PC-3 (cell line): Measurements from ENCODE around the gene TRRAP. TPM values are rescaled to one million over a fixed set of nuclear protein-coding genes. Genes with fewer than 3 reads are reported as not detected.

ENCODE experiments used
- ATAC-seq: fragments of 200-7000 bp; cut with Tn5 transposase; 2 replicates; pipeline ENCODE4 v1.9.1; 2020; ENCODE audit warnings: mild to moderate bottlenecking, moderate library complexity
- BruUV-seq: library from RNA; stranded (reverse); fragments of 400-500 nt; replicated peaks from 2 replicates; lab custom pipeline; 2021; lab: Mats Ljungman, UMichigan
- CTCF ChIA-PET: fragments of 300-600 bp; sonication (Branson Sonifier 250); formaldehyde crosslinking; loops from one replicate; lab custom pipeline; 2022; ENCODE audit warnings: antibody characterized with exemption; lab: Charles Lee
- POLR2A ChIA-PET: fragments of 300-600 bp; sonication (Branson Sonifier 250); formaldehyde crosslinking; loops from one replicate; lab custom pipeline; 2022; ENCODE audit warnings: antibody characterized with exemption; ENCODE audit not compliant: unreplicated experiment; lab: Charles Lee
- DNase-seq: peaks from one replicate; pipeline ENCODE4 v3.0.0-alpha.2; 2015
- H2AFZ ChIP-seq: fragments of 300-600 bp; sonication (generic); 2 replicates; pipeline ENCODE4 v1.6.0; 2016; ENCODE audit warnings: antibody characterized with exemption, low read length
- H3F3A ChIP-seq: fragments of 300-600 bp; sonication (generic); one replicate; pipeline ENCODE4 v1.6.0; 2017; ENCODE audit warnings: antibody characterized with exemption, low read length, control low read depth, mild to moderate bottlenecking; ENCODE audit not compliant: unreplicated experiment
- H3K27ac ChIP-seq: fragments of 300-600 bp; sonication (generic); 2 replicates; pipeline ENCODE4 v1.5.1; 2016; ENCODE audit warnings: mild to moderate bottlenecking, low read length
- H3K27me3 ChIP-seq: fragments of 300-600 bp; sonication (generic); 2 replicates; pipeline ENCODE4 v1.6.1; 2016; ENCODE audit warnings: low read length, mixed read lengths
- H3K36me3 ChIP-seq: fragments of 300-600 bp; sonication (generic); 2 replicates; pipeline ENCODE4 v1.6.1; 2016; ENCODE audit warnings: low read depth, mixed run types, low read length, mixed read lengths
- H3K4me1 ChIP-seq: fragments of 300-600 bp; sonication (generic); 2 replicates; pipeline ENCODE4 v1.5.1; 2016; ENCODE audit warnings: low read length; ENCODE audit not compliant: insufficient read depth
- H3K4me2 ChIP-seq: fragments of 300-600 bp; sonication (generic); 2 replicates; pipeline ENCODE4 v1.6.0; 2016; ENCODE audit warnings: low read length
- H3K4me3 ChIP-seq: fragments of 300-600 bp; sonication (generic); 2 replicates; pipeline ENCODE4 v1.5.1; 2016; ENCODE audit warnings: mild to moderate bottlenecking, low read length, mixed read lengths
- H3K79me2 ChIP-seq: fragments of 300-600 bp; sonication (generic); 2 replicates; pipeline ENCODE4 v1.6.1; 2017; ENCODE audit warnings: low read length, mixed read lengths
- H3K9ac ChIP-seq: fragments of 300-600 bp; sonication (generic); 2 replicates; pipeline ENCODE4 v1.6.0; 2016; ENCODE audit warnings: mild to moderate bottlenecking, low read length
- H3K9me2 ChIP-seq: fragments of 300-600 bp; sonication (generic); replicated peaks from 2 replicates; pipeline ENCODE4 v1.6.1; 2016; ENCODE audit warnings: mixed run types, low read length, mixed read lengths
- H3K9me3 ChIP-seq: fragments of 300-600 bp; sonication (generic); 2 replicates; pipeline ENCODE4 v1.6.1; 2016; ENCODE audit warnings: low read length, mixed read lengths
- H4K20me1 ChIP-seq: fragments of 300-600 bp; sonication (generic); 2 replicates; pipeline ENCODE4 v1.6.1; 2016; ENCODE audit warnings: low read length, mixed read lengths
- CTCF ChIP-seq: fragments of 300-600 bp; sonication (generic); conservative IDR thresholded peaks from 2 replicates; pipeline ENCODE4 v1.5.1; 2017; ENCODE audit warnings: antibody characterized with exemption, low read depth, mild to moderate bottlenecking, low read length
- EZH2 ChIP-seq: fragments of 300-600 bp; sonication (generic); IDR thresholded peaks from one replicate; pipeline ENCODE4 v1.6.1; 2017; ENCODE audit warnings: antibody characterized with exemption, mild to moderate bottlenecking, low read length; ENCODE audit not compliant: unreplicated experiment
- EZH2phosphoT487 ChIP-seq: fragments of 300-600 bp; sonication (generic); IDR thresholded peaks from 2 replicates; pipeline ENCODE4 v1.6.1; 2018; ENCODE audit warnings: mild to moderate bottlenecking, antibody characterized with exemption, low read length, borderline replicate concordance
- intact Hi-C: fragments of 100-400 bp; cut with micrococcal nuclease; formaldehyde crosslinking; loops from 2 replicates; pipeline ENCODE4 v1.9.0; 2023
- total RNA-seq: library from RNA; depleted of rRNA; stranded (reverse); fragments of >200 nt; gene quantifications from 2 replicates; pipeline ENCODE4 v1.2.3, GENCODE V29; 2014

TRRAP gene
- total RNA-seq, 1 experiment from 2014 or later, result 17.7 TPM

- CTCF ChIA-PET, result no interaction called here
- BruUV-seq, result no TSS peak
Measured at GRCh38 chr7:99011706-99012404, 133.5 kb downstream of the TRRAP start.

GRCh38 chr7:99012722-99013121 is 134.4 kb downstream of the TRRAP start:
- Histone ChIP-seq H3K9ac (no peak overlapping the region), H3K4me2 (no peak overlapping the region), H3K4me3 (no peak overlapping the region), H4K20me1 (no peaks in the 10 kb centered on the region), H3K4me1 (no peaks in the 10 kb centered on the region), H3K36me3 (peaks cover 26% of the 10 kb centered on the region), H3K9me3 (no peaks in the 10 kb centered on the region), H3K27me3 (no peaks in the 10 kb centered on the region), H3F3A (no peaks in the 10 kb centered on the region), H3K79me2 (no peaks in the 10 kb centered on the region), H3K9me2 (no peaks in the 10 kb centered on the region), H2AFZ (no peak overlapping the region), H3K27ac (no peak overlapping the region)
- ChIA-PET POLR2A (no interaction called here), CTCF (no interaction called here)
- intact Hi-C loops, result no loop called here
- ATAC-seq, result no peak
- BruUV-seq, result TSS peak; percentile 30
- no peak for DNase-seq
- TF ChIP-seq EZH2, result no peak
- TF ChIP-seq CTCF, result no peak

More at GRCh38 chr7:99011706-99012404, 133.5 kb downstream of the TRRAP start:
- no peak for TF ChIP-seq CTCF
- H4K20me1 ChIP-seq, result no peaks in the 10 kb centered on the region
- no peak overlapping the region for H2AFZ ChIP-seq
- H3K27ac ChIP-seq, result no peak overlapping the region
- H3K27me3 ChIP-seq, result no peaks in the 10 kb centered on the region
- no peaks in the 10 kb centered on the region for H3K79me2 ChIP-seq
- H3K4me3 ChIP-seq, result no peak overlapping the region
- ATAC-seq (no peak), DNase-seq (no peak)
- H3K9ac ChIP-seq, result no peak overlapping the region
- H3F3A ChIP-seq, result no peaks in the 10 kb centered on the region
- H3K9me2 ChIP-seq, result no peaks in the 10 kb centered on the region
- no peak overlapping the region for H3K4me2 ChIP-seq
- POLR2A ChIA-PET, result no interaction called here
- peaks cover 26% of the 10 kb centered on the region for H3K36me3 ChIP-seq
- H3K9me3 ChIP-seq, result no peaks in the 10 kb centered on the region
- intact Hi-C loops, result no loop called here
- H3K4me1 ChIP-seq, result no peaks in the 10 kb centered on the region

- no peak overlapping the region for H2AFZ ChIP-seq
- no peak for TF ChIP-seq EZH2phosphoT487
- TF ChIP-seq CTCF, result no peak
- TF ChIP-seq EZH2, result no peak
- H3F3A ChIP-seq, result no peaks in the 10 kb centered on the region
- POLR2A ChIA-PET, result no interaction called here
- ATAC-seq, result no peak
- H3K4me3 ChIP-seq, result no peak overlapping the region
- H3K9ac ChIP-seq, result no peak overlapping the region
- CTCF ChIA-PET, result no interaction called here
- no peak overlapping the region for H3K4me2 ChIP-seq
- intact Hi-C loops, result no loop called here
- H4K20me1 ChIP-seq, result no peaks in the 10 kb centered on the region
- no peak overlapping the region for H3K27ac ChIP-seq
- H3K36me3 ChIP-seq, result peaks cover 26% of the 10 kb centered on the region
- no peaks in the 10 kb centered on the region for H3K79me2 ChIP-seq
- H3K4me1 ChIP-seq, result no peaks in the 10 kb centered on the region
- no peaks in the 10 kb centered on the region for H3K9me2 ChIP-seq
- BruUV-seq, result no TSS peak
- no peaks in the 10 kb centered on the region for H3K27me3 ChIP-seq
- no peaks in the 10 kb centered on the region for H3K9me3 ChIP-seq
- no peak for DNase-seq
Measured at GRCh38 chr7:99013266-99014112, 135.2 kb downstream of the TRRAP start.
